GM12892 (cell line): Measurements from ENCODE around the gene CACNA1C.

ENCODE experiments used
- POLR2A ChIP-seq: IDR thresholded peaks from 2 replicates; pipeline ENCODE4 v1.6.1; 2011; ENCODE audit warnings: low read depth, low read length, control low read depth
- POLR2AphosphoS5 ChIP-seq: IDR thresholded peaks from 2 replicates; pipeline ENCODE4 v1.6.1; 2011; ENCODE audit warnings: low read depth, low read length, control low read depth
- TAF1 ChIP-seq: IDR thresholded peaks from 2 replicates; pipeline ENCODE4 v1.6.1; 2011; ENCODE audit warnings: low read depth, mild to moderate bottlenecking, control low read depth, low read length, borderline replicate concordance

GRCh38 chr12:2306735-2307134, 253.9 kb downstream of the CACNA1C start:
- TF ChIP-seq POLR2AphosphoS5 (no peak), TAF1 (no peak), POLR2A (no peak)
